GM15510 (cell line): ENCODE results near the gene RAET1G.

Experiments
- POLR2A ChIP-seq: IDR thresholded peaks from 3 replicates; pipeline ENCODE4 v1.6.1; 2011; ENCODE audit warnings: borderline replicate concordance; ENCODE audit not compliant: insufficient read length; ENCODE audit errors: extremely low read depth

RAET1G gene

GRCh38 chr6:149950423-149950822 is 27.5 kb upstream of the RAET1G start:
- TF ChIP-seq POLR2A, result no peak

GRCh38 chr6:149948616-149949015 is 25.7 kb upstream of the RAET1G start:
- TF ChIP-seq POLR2A, result no peak

- TF ChIP-seq POLR2A, result no peak
These were observed 25.1 kb upstream of the RAET1G start for GRCh38 chr6:149948011-149948410.

- TF ChIP-seq POLR2A, result no peak
These were observed 19.5 kb upstream of the RAET1G start for GRCh38 chr6:149942461-149942829.

GRCh38 chr6:149941583-149942460 is 18.9 kb upstream of the RAET1G start, which contains the start of gene ULBP2:
Gene ULBP2, plus strand, starts transcription at chr6:149942014. Its CDS starts 59 bp downstream, at chr6:149942073.
- no peak for TF ChIP-seq POLR2A

GRCh38 chr6:149940672-149940982 is 17.7 kb upstream of the RAET1G start:
- no peak for TF ChIP-seq POLR2A

- no peak for TF ChIP-seq POLR2A
These were observed 17.2 kb upstream of the RAET1G start for GRCh38 chr6:149939909-149940671.

GRCh38 chr6:149939356-149939648 is 16.4 kb upstream of the RAET1G start:
- TF ChIP-seq POLR2A, result no peak

GRCh38 chr6:149938571-149939355 is 15.8 kb upstream of the RAET1G start:
- no peak for TF ChIP-seq POLR2A

GRCh38 chr6:149936743-149937142 is 13.8 kb upstream of the RAET1G start:
- no peak for TF ChIP-seq POLR2A

- no peak for TF ChIP-seq POLR2A
These were observed 12.7 kb upstream of the RAET1G start for GRCh38 chr6:149935668-149936067.

GRCh38 chr6:149935246-149935645 is 12.3 kb upstream of the RAET1G start:
- no peak for TF ChIP-seq POLR2A

- no peak for TF ChIP-seq POLR2A
These were observed 11.6 kb upstream of the RAET1G start for GRCh38 chr6:149934249-149935156.

GRCh38 chr6:149933461-149933860 is 10.5 kb upstream of the RAET1G start:
- no peak for TF ChIP-seq POLR2A
